HG02852 (cell line): ENCODE data around the gene DHDH.

Experiments
- ATAC-seq: cut with Tn5 transposase; IDR thresholded peaks from one replicate; pipeline ENCODE4 v1.9.1; 2021; ENCODE audit warnings: mild to moderate bottlenecking, moderate library complexity; ENCODE audit not compliant: unreplicated experiment

The DHDH gene

GRCh38 chr19:48965040-48965805, 31.7 kb downstream of the DHDH start, which contains the start of gene FTL:
FTL (plus strand) TSS chr19:48965309; CDS start chr19:48965508, 199 bp downstream.
- ATAC-seq, result peak; percentile 54

GRCh38 chr19:48965806-48966540, 32.5 kb downstream of the DHDH start:
- peak; percentile 27 for ATAC-seq

GRCh38 chr19:48966541-48967345, 33.2 kb downstream of the DHDH start:
- ATAC-seq, result no peak

GRCh38 chr19:48967346-48968178, 34.1 kb downstream of the DHDH start:
- ATAC-seq, result no peak

- no peak for ATAC-seq
These were observed 34.7 kb downstream of the DHDH start for GRCh38 chr19:48968179-48968661.

- ATAC-seq, result no peak
These were observed 35.3 kb downstream of the DHDH start for GRCh38 chr19:48968813-48969218.

- no peak for ATAC-seq
These were observed 36.0 kb downstream of the DHDH start for GRCh38 chr19:48969276-48970138.

- no peak for ATAC-seq
These were observed 36.8 kb downstream of the DHDH start for GRCh38 chr19:48970139-48970766.

- no peak for ATAC-seq
These were observed 37.5 kb downstream of the DHDH start for GRCh38 chr19:48970923-48971395.

GRCh38 chr19:48975947-48976847, 42.7 kb downstream of the DHDH start:
- no peak for ATAC-seq

GRCh38 chr19:48977061-48977460, 43.6 kb downstream of the DHDH start:
- no peak for ATAC-seq

GRCh38 chr19:48982280-48982679, 48.8 kb downstream of the DHDH start:
- ATAC-seq, result no peak

- ATAC-seq, result no peak
These were observed 52.2 kb downstream of the DHDH start for GRCh38 chr19:48985711-48986110.

- ATAC-seq, result no peak
These were observed 52.7 kb downstream of the DHDH start for GRCh38 chr19:48986211-48986610.

- ATAC-seq, result no peak
These were observed 53.8 kb downstream of the DHDH start for GRCh38 chr19:48987323-48987722.

GRCh38 chr19:48988286-48988685, 54.8 kb downstream of the DHDH start:
- ATAC-seq, result no peak

GRCh38 chr19:48988860-48989259, 55.4 kb downstream of the DHDH start:
- no peak for ATAC-seq
